Measurements from ENCODE around the gene HTRA3. TPM values are rescaled to one million over a fixed set of nuclear protein-coding genes. Genes with fewer than 3 reads are reported as not detected.

Gene HTRA3
- polyA plus RNA-seq, 1 donor from 2014 or later, result not detected

GRCh38 chr4:8270912-8271815, 1.6 kb downstream of the HTRA3 start:
- Histone ChIP-seq H3K9ac (ENCODE audit: low read length) (no peak overlapping the region), H3K9me2 (ENCODE audit: insufficient read depth, low read length) (no peaks in the 10 kb centered on the region), H3F3A (ENCODE audit: insufficient read depth, low read length, poor library complexity, severe bottlenecking) (no peaks in the 10 kb centered on the region), H2AFZ (ENCODE audit: low read depth, low read length) (no peak overlapping the region), H4K20me1 (ENCODE audit: insufficient read depth) (no peaks in the 10 kb centered on the region), H3K79me2 (replicated peaks; ENCODE audit: insufficient read depth, low read length) (no peaks in the 10 kb centered on the region), H3K9me3 (ENCODE audit: low read length) (no peaks in the 10 kb centered on the region), H3K4me3 (ENCODE audit: low read length) (no peak overlapping the region), H3K27me3 (ENCODE audit: insufficient read depth, low read depth, low read length) (peaks cover 37% of the 10 kb centered on the region), H3K36me3 (ENCODE audit: insufficient read depth, low read length) (no peaks in the 10 kb centered on the region), H3K4me2 (ENCODE audit: low read length) (no peak overlapping the region), H3K27ac (ENCODE audit: low read length) (no peak overlapping the region)
- TF ChIP-seq CTCF (IDR thresholded peaks at IDR 0.05; ENCODE audit: poor library complexity, severe bottlenecking) (no peak), POLR2AphosphoS5 (IDR thresholded peaks at IDR 0.05) (no peak), EP300 (conservative IDR thresholded peaks at IDR 0.05; ENCODE audit: poor library complexity, severe bottlenecking) (no peak), MXI1 (conservative IDR thresholded peaks at IDR 0.05; ENCODE audit: poor library complexity, severe bottlenecking) (no peak), SMC3 (conservative IDR thresholded peaks at IDR 0.05; ENCODE audit: poor library complexity) (no peak), RAD21 (conservative IDR thresholded peaks at IDR 0.05) (no peak), TAF1 (IDR thresholded peaks at IDR 0.05; ENCODE audit: low read depth) (no peak), REST (IDR thresholded peaks at IDR 0.05; ENCODE audit: borderline replicate concordance) (no peak), EZH2 (IDR thresholded peaks at IDR 0.05; ENCODE audit: borderline replicate concordance, insufficient read depth, low read length, poor library complexity, severe bottlenecking) (no peak)

GRCh38 chr4:8271821-8272220, 2.3 kb downstream of the HTRA3 start:
- no peaks in the 10 kb centered on the region for H4K20me1 ChIP-seq (ENCODE audit: insufficient read depth)
- no peak overlapping the region for H3K27ac ChIP-seq (ENCODE audit: low read length)
- peaks cover 37% of the 10 kb centered on the region for H3K27me3 ChIP-seq (ENCODE audit: insufficient read depth, low read depth, low read length)
- no peak for TF ChIP-seq EP300 (conservative IDR thresholded peaks at IDR 0.05; ENCODE audit: poor library complexity, severe bottlenecking)
- TF ChIP-seq CTCF (IDR thresholded peaks at IDR 0.05; ENCODE audit: poor library complexity, severe bottlenecking), result no peak
- TF ChIP-seq SMC3 (conservative IDR thresholded peaks at IDR 0.05; ENCODE audit: poor library complexity), result no peak
- TF ChIP-seq EZH2 (IDR thresholded peaks at IDR 0.05; ENCODE audit: borderline replicate concordance, insufficient read depth, low read length, poor library complexity, severe bottlenecking), result no peak
- no peak for TF ChIP-seq REST (IDR thresholded peaks at IDR 0.05; ENCODE audit: borderline replicate concordance)
- TF ChIP-seq POLR2AphosphoS5 (IDR thresholded peaks at IDR 0.05), result no peak
- TF ChIP-seq RAD21 (conservative IDR thresholded peaks at IDR 0.05), result no peak
- TF ChIP-seq MXI1 (conservative IDR thresholded peaks at IDR 0.05; ENCODE audit: poor library complexity, severe bottlenecking), result no peak
- TF ChIP-seq TAF1 (IDR thresholded peaks at IDR 0.05; ENCODE audit: low read depth), result no peak
- no peaks in the 10 kb centered on the region for H3K9me2 ChIP-seq (ENCODE audit: insufficient read depth, low read length)
- H3K36me3 ChIP-seq (ENCODE audit: insufficient read depth, low read length), result no peaks in the 10 kb centered on the region
- H3K9me3 ChIP-seq (ENCODE audit: low read length), result no peaks in the 10 kb centered on the region
- H3K9ac ChIP-seq (ENCODE audit: low read length), result no peak overlapping the region
- no peaks in the 10 kb centered on the region for H3F3A ChIP-seq (ENCODE audit: insufficient read depth, low read length, poor library complexity, severe bottlenecking)
- H3K79me2 ChIP-seq (replicated peaks; ENCODE audit: insufficient read depth, low read length), result no peaks in the 10 kb centered on the region
- no peak overlapping the region for H3K4me3 ChIP-seq (ENCODE audit: low read length)
- no peak overlapping the region for H2AFZ ChIP-seq (ENCODE audit: low read depth, low read length)
- H3K4me2 ChIP-seq (ENCODE audit: low read length), result no peak overlapping the region

Measured in neural cell (in vitro differentiated cells).